NCI-H1105 treated with DMSO at 0.1 percent for 48 hours (cell line): ENCODE data around the gene FBH1.

Source experiments
- DNase-seq: peaks from one replicate; lab custom pipeline; 2025; lab: John Stamatoyannopoulos, UW

The FBH1 gene

DNA sequence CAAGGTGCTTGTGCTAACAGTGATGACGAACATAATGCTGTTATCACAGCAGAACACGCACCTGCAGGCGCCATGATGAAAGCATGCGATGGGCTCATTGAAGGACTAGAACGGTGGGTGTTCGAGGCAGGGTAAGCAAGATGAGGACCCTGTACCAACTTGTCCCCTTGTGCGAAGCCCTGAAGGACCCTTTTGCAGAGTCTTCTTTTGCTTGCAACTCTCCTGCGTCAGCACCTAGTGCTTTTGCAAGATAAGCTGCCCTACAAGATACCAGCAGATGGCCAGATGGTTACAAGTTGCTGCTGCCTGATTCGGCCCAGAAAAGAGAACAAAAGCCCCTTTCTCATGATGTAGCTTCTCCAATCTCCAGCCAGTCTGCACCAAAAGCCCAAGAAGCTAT, 91.5 kb downstream of the FBH1 start:
- no peak for DNase-seq

GRCh38 chr10:5983774-5984173, 93.7 kb downstream of the FBH1 start:
- DNase-seq: no peak

DNA sequence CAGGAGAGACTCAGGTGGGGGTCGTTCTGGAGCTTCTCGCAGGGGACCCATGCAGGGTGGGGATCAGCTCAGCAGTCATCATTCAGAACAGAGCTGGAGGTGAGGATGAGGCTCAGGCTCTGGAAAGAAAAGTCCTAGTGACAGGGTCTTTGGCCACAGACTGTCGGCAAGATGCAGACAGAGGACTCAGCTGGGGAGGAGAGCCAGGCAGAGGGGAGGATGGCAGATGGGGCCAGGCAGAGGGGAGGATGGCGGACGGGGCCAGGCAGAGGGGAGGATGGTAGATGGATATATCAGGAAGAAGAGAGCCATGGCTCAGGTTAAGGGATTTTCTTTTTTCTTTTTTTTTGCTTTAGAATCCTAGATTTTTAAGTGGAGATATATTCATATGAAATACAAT, 95.0 kb downstream of the FBH1 start:
- DNase-seq: no peak
